ENCODE data around the gene MTMR3.
"Not testable (repeated sequence)": the region's sequence is repeated elsewhere in the genome, so short reads cannot be mapped to it uniquely, and the experiment has no call there.

MTMR3 gene

GRCh38 chr22:29883045-29883774 lies at the start of gene MTMR3:
Gene MTMR3, plus strand, starts transcription at chr22:29883174. Its CDS starts 87,886 bp downstream, at chr22:29971060.
- DNase-seq (ENCODE audit: low read depth) = peak; percentile 85

GRCh38 chr22:29833392-29833965 lies 49.5 kb upstream of the MTMR3 start:
- DNase-seq (ENCODE audit: low read depth) = no peak

DNA sequence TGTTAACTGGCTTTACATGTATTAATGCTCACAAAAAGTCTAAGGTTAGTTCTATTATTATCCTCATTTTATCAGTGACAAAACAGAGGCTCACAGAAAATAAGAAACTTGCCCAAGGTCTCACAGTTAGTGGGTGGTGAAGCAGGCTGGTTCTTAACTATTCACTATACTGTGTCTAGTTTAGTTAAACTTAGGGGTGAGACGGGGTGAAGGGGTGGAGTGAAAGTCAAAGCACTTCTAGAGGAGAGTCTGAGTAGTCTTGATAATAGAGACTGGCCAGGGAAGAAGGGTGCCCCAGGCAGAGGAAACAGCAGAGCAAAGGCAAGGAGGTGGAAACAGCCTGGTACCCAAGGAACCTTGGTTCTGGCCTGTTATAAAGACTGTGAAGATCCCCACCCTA lies 48.9 kb upstream of the MTMR3 start:
- no peak for DNase-seq (ENCODE audit: low read depth)

GRCh38 chr22:29836791-29837370 lies 46.1 kb upstream of the MTMR3 start:
- DNase-seq (ENCODE audit: low read depth) = not testable (repeated sequence)

DNA sequence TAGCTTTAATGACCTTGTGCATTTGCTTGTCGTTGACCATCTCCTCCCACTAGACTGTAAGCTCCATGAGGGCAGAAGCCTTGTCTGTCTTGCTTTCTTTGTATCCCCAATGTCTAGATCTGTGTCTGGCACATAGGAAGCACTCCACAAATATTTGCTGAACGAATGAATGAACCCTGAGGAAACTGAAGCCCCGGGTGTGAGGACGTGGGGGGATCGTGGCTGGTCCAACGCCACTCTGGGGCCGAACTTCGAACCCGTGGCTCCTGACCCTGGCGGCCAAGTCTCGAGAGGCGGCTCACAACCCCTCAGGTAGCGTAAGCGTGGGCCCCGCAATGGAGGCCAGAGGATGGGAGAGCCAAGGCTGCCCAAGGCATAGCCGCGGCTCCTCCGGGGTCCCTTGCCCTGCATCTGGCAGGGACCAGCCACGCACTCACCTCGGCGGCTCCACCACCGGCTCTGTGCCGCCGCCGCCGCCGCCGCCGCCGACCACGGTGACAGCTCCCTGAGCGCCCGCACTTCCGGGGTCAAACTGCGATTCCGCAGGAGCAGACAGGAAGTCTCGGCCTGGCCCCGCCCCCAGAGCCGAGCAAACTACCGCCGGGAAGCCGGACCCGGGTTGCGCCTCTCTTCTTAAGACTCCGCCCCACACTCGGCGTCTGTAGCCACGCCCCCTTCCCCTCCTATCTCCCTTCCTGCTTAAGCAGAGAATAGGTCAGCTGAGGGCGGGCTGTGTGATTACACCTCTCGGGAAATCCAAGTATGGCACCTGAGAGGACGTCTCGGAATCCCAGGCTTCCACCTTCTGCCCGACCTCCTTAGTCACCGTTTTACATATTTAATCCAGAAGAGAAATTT lies 45.0 kb upstream of the MTMR3 start, which contains the start of gene ASCC2:
Gene ASCC2 (minus strand): TSS at position 534 of the 858 bp plus-strand sequence. CDS start 5,949 bp downstream, outside the sequence.
- peak; percentile 99 for DNase-seq (ENCODE audit: low read depth)

DNA sequence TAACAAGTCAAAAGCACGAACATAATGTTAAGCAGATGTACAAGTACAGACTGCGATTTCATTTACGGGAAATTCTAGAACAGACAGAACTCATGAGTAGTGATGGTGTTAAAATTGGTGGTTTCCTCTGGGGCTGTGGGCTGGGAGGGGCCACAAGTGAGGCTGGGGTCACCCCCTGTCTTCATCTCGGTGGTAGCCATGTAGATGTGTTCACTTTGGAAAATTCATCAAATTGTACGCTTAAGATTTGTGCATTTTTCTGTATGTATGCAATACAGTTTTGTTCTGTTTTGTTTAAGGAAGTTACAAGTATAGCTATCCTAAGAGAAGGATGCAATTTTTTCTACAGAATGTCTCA lies 44.4 kb upstream of the MTMR3 start:
- no peak for DNase-seq (ENCODE audit: low read depth)

DNA sequence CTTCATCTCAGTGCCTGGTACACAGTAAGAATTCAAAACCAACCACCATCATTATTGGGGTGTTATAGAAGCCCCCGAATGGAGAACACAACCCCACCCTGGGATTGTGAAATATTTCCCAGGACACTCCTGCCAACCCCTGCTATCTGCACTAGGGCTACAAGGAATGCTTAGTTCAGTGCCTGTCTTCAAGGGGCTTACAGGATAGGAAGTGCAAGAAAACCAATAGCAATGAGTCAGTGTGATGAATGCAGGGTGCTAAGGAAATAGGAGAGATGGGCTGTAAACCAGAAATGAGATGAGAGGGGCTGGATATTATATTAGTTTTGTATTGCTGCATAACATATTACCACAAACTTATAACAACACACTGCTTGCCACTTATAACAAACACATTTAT lies 43.9 kb upstream of the MTMR3 start:
- DNase-seq (ENCODE audit: low read depth) = no peak

GRCh38 chr22:29840498-29840897 lies 42.5 kb upstream of the MTMR3 start:
- DNase-seq (ENCODE audit: low read depth) = no peak

- no peak for DNase-seq (ENCODE audit: low read depth)
These were observed 40.8 kb upstream of the MTMR3 start for GRCh38 chr22:29842172-29842571.

- no peak for DNase-seq (ENCODE audit: low read depth)
These were observed 40.2 kb upstream of the MTMR3 start for GRCh38 chr22:29842740-29843139.

GRCh38 chr22:29846290-29846689 lies 36.7 kb upstream of the MTMR3 start:
- DNase-seq (ENCODE audit: low read depth) = no peak

DNA sequence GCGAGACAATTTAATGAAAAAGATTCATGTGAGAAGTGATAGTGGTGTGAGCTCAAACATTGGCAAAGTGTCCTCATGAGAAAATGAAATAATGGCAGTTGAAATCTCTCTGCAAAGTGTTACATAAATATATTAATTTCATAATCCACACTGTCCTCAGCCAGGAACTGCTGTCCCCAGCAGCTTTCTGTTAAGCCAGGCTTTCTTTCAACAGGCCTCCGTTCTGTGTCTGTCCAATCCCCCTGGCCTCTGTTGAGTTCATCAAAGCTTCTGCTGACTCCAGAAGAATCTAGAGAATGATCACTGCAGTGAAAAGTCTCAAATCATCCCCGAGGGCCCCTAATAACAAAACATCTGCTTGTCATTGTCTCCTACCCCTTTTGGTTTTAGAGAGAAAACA lies 34.9 kb upstream of the MTMR3 start:
- no peak for DNase-seq (ENCODE audit: low read depth)

GRCh38 chr22:29854432-29854831 lies 28.5 kb upstream of the MTMR3 start:
- DNase-seq (ENCODE audit: low read depth) = no peak

DNA sequence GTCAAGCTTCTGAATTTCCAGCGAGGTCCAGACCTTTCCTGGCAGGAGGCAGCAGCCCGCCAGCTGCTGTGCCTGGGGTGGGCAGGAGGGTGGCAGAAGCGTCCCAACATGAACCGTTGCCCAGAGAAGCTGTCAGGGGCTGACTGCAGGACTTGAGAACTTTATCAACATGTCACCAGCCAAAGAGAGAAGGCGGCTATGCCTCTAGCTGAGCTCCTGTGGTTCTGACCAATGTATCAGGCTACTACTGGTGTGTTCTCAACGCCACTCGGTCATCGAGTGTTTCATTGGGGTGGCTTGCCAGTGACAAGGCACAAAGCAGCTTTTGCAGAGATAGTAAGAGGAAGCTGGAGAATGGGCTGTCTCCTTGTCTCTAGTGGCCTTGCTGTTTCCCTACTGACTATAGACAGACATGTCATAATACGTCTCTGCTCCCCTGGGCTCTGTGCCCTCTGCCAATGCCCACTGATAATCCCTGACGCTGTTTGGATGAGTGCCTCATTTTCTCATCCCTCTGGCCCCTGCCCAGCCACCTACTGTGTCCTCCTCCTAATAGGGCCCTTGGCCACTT lies 27.3 kb upstream of the MTMR3 start:
- DNase-seq (ENCODE audit: low read depth) = no peak

DNA sequence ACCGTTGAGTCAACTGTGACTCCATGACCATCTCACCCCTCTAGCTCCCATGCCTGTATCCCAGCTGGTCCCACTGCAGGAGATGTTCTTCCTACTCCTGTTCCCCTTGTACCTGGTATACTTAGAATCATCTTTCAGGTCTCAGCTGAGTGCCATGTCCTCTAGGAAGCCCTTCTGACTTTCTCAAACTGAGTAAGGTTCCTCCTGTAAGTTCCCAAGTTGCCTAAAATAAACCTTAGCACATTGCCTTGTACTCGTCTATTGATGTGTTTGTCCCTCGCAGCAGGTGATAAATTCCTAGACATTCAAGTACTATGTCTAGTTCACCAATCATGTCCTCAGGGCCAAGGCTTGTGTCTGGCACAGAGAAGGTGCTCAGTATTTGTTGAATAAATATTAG lies 26.5 kb upstream of the MTMR3 start:
- no peak for DNase-seq (ENCODE audit: low read depth)

DNA sequence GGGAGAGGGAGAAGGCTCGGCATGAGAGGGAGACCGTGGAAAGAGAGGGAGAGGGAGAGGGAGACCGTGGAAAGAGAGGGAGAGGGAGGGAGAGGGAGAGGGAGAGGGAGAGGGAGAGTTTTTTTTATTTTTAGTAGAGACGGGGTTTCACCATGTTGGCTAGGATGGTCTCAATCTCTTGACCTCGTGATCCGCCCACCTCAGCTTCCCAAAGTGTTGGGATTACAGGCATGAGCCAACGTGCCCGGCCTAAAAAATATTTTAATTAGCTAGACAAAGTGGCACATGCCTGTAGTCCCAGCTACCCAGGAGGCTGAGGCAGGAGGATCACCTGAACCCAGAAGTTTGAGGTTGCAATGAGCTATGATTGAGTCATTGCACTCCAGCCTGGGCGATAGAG lies 23.9 kb upstream of the MTMR3 start:
- not testable (repeated sequence) for DNase-seq (ENCODE audit: low read depth)

- DNase-seq (ENCODE audit: low read depth) = no peak
These were observed 22.8 kb upstream of the MTMR3 start for GRCh38 chr22:29860006-29860766.

- DNase-seq (ENCODE audit: low read depth) = no peak
These were observed 21.2 kb upstream of the MTMR3 start for GRCh38 chr22:29861672-29862297.

- not testable (repeated sequence) for DNase-seq (ENCODE audit: low read depth)
These were observed 17.4 kb upstream of the MTMR3 start for GRCh38 chr22:29865572-29865971.

DNA sequence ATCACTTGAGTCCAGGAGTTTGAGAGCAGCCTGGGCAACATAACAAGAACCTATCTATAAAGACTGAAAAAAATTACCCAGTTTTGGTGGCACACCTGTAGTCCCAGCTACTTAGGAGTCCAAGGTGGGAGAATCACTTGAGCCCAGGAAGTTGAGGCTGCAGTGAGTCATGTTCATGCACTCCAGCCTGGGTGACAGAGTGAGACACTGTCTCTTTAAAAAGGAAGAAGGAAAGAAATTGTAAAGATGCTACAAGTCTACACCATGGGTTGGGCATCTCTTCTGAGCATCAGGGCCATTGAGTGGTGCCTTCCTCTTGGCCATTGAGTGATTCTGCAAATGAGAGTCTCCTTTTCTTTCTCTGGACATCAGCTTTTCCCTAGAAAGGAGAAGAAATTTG lies 15.7 kb upstream of the MTMR3 start:
- no peak for DNase-seq (ENCODE audit: low read depth)

GRCh38 chr22:29867851-29868250 lies 15.1 kb upstream of the MTMR3 start:
- DNase-seq (ENCODE audit: low read depth) = no peak
